ENCODE results near the gene OPA1. TPM values are rescaled to one million over a fixed set of nuclear protein-coding genes. Genes with fewer than 3 reads are reported as not detected.
A peak's percentile ranks its signal among the peaks of the same experiment; 100 is the strongest.

Gene OPA1
- total and polyA plus RNA-seq, 2 of the 13 experiments (the other 11 are each of a cell fraction or from before 2014, with no cell fraction given): 26.7 to 78.5 TPM

- TF ChIP-seq PATZ1 (CRISPR knock-in tag; IDR thresholded peaks at IDR 0.05): peak; percentile 95
- peak; percentile 91; the same call in 1 of the 2 replicates for TF ChIP-seq KDM4B (CRISPR knock-in tag; IDR thresholded peaks at IDR 0.05)
- TF ChIP-seq CENPBD1 (CRISPR knock-in tag; IDR thresholded peaks at IDR 0.05; ENCODE audit: borderline replicate concordance, low read depth): no peak
- no peak for TF ChIP-seq ASH2L (IDR thresholded peaks at IDR 0.05; ENCODE audit: insufficient read length, low read depth, low read length)
- peak; percentile 52 for TF ChIP-seq AGO2 (optimal IDR thresholded peaks at IDR 0.05; ENCODE audit: low read depth, low read length)
- TF ChIP-seq RFX1 (IDR thresholded peaks at IDR 0.05): no peak
- TF ChIP-seq AKAP8 (CRISPR knock-in tag; IDR thresholded peaks at IDR 0.05): no peak; the same call in 1 of the 2 replicates
- peak; percentile 59; the same call in 1 of the 2 replicates for TF ChIP-seq IRF9 (CRISPR knock-in tag; IDR thresholded peaks at IDR 0.05; ENCODE audit: borderline replicate concordance)
- TF ChIP-seq RELA (CRISPR knock-in tag; IDR thresholded peaks at IDR 0.05): no peak
- TF ChIP-seq STAG1 (CRISPR knock-in tag; IDR thresholded peaks at IDR 0.05): peak; percentile 26
- TF ChIP-seq E2F1 (CRISPR knock-in tag; IDR thresholded peaks at IDR 0.05): no peak
- TF ChIP-seq RXRB (CRISPR knock-in tag; IDR thresholded peaks at IDR 0.05; ENCODE audit: borderline replicate concordance): peak; percentile 97
- TF ChIP-seq NFE2 (CRISPR knock-in tag; IDR thresholded peaks at IDR 0.05): no peak
- peak; percentile 57; the same call in 1 of the 2 replicates for TF ChIP-seq ETV6 (CRISPR knock-in tag; conservative IDR thresholded peaks at IDR 0.05)
- TF ChIP-seq ZNF503 (CRISPR knock-in tag; IDR thresholded peaks at IDR 0.05): no peak; the same call in 1 of the 2 replicates
- TF ChIP-seq ETV5 (CRISPR knock-in tag; IDR thresholded peaks at IDR 0.05; ENCODE audit: borderline replicate concordance): peak; percentile 74
- TF ChIP-seq TRAFD1 (CRISPR knock-in tag; IDR thresholded peaks at IDR 0.05; ENCODE audit: borderline replicate concordance): peak; percentile 62; the same call in 1 of the 2 replicates
- peak; percentile 39 for TF ChIP-seq TBL1XR1 (IDR thresholded peaks at IDR 0.05; ENCODE audit: borderline replicate concordance, low read length, partially characterized antibody)
- TF ChIP-seq ZNF350 (CRISPR knock-in tag; IDR thresholded peaks at IDR 0.05; ENCODE audit: borderline replicate concordance, low read depth): peak; percentile 48
- no peak; the same call in 1 of the 2 replicates for TF ChIP-seq ZSCAN31 (CRISPR knock-in tag; IDR thresholded peaks at IDR 0.05; ENCODE audit: low read depth)
- no peak for TF ChIP-seq HCFC1 (IDR thresholded peaks at IDR 0.05; ENCODE audit: low read depth, low read length)
- no peak for TF ChIP-seq ZBTB1 (CRISPR knock-in tag; IDR thresholded peaks at IDR 0.05; ENCODE audit: borderline replicate concordance)
- TF ChIP-seq GABPB1 (CRISPR knock-in tag; IDR thresholded peaks at IDR 0.05): peak; percentile 53
Observed at GRCh38 chr3:193711523-193711963, 118.5 kb downstream of the OPA1 start (continued).
